HG02588 (cell line): ENCODE measurements around the gene DDIT4L.
A peak's percentile ranks its signal among the peaks of the same experiment; 100 is the strongest.
"Not testable (repeated sequence)": the region's sequence is repeated elsewhere in the genome, so short reads cannot be mapped to it uniquely, and the experiment has no call there.

ENCODE experiments used
- ATAC-seq: cut with Tn5 transposase; IDR thresholded peaks from one replicate; pipeline ENCODE4 v1.9.1; 2021; ENCODE audit warnings: mild to moderate bottlenecking, moderate library complexity; ENCODE audit not compliant: unreplicated experiment

DDIT4L gene, protein sequence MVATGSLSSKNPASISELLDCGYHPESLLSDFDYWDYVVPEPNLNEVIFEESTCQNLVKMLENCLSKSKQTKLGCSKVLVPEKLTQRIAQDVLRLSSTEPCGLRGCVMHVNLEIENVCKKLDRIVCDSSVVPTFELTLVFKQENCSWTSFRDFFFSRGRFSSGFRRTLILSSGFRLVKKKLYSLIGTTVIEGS

GRCh38 chr4:100189820-100190642 lies at the start of gene DDIT4L:
Gene DDIT4L, minus strand, starts transcription at chr4:100190468. Its CDS starts 485 bp downstream, at chr4:100189983.
- ATAC-seq = peak; percentile 75

DNA sequence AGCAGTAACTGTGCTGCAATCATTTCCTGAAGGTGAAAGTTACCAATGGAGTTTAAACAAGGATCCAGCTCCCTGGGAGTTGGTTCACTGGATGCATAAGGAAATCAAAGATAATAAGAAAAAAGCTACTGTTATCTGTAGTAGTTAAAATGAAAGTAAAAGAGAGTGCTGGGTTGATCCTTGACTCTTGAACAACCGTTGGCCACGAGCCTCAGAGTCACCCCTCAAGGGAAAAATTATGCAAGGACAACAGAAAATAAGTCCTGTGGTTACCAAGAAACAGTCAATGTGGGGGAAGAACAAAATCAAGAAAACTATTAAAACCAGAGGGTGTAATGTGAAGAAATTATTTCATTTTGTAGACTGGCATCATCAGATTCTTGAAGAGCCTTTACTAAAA lies 49.7 kb upstream of the DDIT4L start:
- ATAC-seq = no peak

DNA sequence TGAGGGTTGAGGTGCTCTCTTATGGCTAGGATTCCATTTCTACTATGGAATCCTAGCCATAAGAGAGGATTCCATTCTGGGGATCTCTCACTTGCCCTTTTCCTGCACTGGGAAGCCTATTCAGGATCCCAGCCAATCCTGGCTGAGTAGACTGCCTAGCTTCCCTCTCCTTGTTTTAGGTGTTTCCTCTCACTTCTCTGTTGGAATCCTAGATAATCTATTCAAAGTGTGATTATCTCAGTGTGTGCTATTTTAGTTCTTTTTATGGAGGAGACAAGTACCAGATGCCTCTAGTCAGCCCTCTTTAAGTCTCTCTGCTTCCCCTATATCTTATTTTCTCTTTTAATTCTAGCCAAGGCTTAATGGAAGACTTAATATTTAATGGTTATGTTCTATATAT lies 34.5 kb upstream of the DDIT4L start:
- ATAC-seq = no peak

DNA sequence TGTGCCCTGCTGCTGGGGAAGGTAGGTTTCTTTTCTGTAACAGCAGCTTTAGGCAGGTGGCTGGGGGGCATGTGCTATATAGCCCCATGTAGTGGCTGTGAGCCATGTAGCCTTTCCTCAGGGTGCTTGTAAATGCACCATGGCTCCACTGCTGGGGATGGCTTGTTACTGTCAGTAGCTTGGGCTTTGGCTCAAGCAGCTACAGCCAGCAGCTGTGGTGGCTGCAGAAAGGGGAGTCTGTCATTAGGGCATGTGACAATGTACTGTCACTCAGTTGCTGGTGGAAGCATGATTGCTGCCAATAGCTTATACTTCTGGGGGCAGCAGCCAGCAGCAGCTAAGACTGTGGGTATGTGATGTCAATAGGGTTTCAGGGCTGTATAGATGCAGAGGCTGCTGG lies 33.9 kb upstream of the DDIT4L start:
- no peak for ATAC-seq

DNA sequence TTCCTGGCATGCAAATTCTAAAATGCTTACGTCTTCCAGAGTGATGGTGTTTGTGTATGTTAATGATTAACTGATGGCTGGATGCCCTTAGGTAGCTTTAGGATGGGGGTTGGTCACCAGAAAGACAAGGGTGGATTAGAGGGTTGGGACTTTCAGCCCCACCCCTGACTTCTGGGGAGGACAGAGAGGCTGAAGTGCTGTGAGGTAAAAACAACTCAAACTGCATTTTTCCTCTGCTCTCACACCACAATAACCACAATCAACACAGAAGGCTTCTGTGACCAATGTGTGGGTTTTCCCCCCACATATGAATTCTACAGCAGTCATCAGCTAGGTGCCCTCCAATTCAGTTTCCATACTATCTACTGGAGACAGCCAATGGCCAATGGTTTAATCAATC lies 18.7 kb upstream of the DDIT4L start:
- ATAC-seq = peak; percentile 97

DNA sequence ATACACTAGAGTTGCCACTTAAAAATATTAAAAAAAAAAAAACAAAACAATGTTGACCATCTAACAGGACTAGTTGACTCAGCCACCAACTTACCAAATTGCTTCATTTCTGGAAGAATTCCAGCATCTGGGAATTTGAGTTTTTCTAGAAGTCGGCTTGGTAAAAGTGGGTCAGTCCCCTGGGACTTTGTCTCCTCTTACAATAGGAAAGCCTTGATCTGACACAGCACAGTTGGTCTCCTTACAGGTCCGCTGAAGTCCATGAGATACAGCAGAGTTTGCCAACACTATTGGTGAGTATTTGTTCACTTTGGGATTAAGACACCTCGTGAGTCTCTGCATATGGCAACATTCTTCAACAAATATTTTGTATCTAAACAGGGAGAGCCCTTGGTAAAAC lies 18.2 kb upstream of the DDIT4L start:
- ATAC-seq = peak; percentile 12

GRCh38 chr4:100206850-100207249 lies 16.6 kb upstream of the DDIT4L start:
- no peak for ATAC-seq

- ATAC-seq = no peak
These were observed 7.8 kb upstream of the DDIT4L start for GRCh38 chr4:100198061-100198460.

GRCh38 chr4:100196388-100197071 lies 6.3 kb upstream of the DDIT4L start:
- not testable (repeated sequence) for ATAC-seq

DNA sequence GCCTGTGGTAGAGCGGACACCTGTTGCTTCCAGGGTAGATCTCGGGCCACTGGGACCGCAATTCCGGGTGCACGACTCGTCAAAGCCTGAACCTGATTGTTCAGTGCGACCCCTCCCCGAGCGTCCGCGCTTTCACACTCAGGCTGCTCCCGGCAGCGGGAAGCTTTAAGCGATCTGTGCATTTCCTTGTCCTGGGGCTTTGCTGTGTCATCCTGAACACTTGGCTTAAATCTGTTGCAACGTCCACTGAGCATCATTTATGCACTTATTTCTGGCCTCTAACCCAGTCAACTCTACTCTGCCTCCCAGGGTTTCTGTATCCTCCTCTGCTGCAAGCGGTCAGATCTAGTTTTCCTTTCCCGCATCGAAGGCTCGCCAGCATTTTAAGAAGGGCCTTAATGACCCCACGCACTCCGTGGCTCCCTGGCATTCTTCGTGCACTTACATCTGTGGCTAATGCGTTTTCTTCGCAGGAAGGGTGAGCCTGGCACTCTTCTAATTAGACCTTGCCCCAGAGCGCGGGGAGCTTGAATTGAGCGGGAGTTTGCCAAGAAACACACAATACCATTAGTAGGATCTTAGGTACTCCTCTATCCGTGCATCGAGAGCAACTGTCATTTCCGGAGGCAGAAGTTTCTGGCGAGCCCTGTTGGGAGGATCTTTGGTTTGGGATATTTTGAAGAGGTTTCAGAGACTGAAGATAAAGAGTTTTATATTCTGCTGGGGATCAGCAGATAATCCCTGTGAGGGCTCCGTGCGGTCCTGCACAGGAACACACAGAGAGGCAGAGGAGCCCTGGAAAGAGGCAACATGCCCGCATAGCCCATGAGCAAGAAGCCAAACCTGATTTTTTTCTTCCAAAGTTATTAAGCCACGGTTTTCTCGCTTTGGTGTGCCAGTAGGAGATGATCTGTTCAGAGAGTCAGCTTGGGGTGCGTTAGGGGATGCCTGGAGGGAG lies 654 bp upstream of the DDIT4L start:
- ATAC-seq = peak; percentile 19

GRCh38 chr4:100188829-100189228 lies 1.4 kb downstream of the DDIT4L start:
- ATAC-seq = no peak

- no peak for ATAC-seq
These were observed 2.5 kb downstream of the DDIT4L start for GRCh38 chr4:100187781-100188180.

DNA sequence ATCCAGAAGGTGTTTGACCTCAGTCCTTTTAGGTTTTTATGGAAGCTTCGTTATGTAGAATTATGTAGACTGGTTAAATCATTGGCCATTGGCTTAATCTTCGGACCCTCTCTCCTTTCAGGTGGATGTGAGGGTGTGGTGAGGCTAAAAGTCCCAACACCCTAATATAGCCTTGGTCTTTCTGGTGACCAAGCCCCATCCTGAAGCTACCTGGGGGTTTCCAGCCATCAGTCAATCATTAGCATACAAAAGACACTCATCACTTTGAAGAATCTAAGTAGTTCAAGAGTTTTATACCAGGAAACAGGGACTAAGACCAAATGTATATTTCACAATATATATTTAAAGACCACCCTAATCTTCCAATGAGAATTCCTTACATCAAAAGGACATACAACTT lies 5.5 kb downstream of the DDIT4L start:
- no peak for ATAC-seq

- ATAC-seq = no peak
These were observed 12.4 kb downstream of the DDIT4L start for GRCh38 chr4:100177855-100178254.

- ATAC-seq = no peak
These were observed 13.1 kb downstream of the DDIT4L start for GRCh38 chr4:100177126-100177525.

- no peak for ATAC-seq
These were observed 14.4 kb downstream of the DDIT4L start for GRCh38 chr4:100175858-100176257.

- no peak for ATAC-seq
These were observed 15.3 kb downstream of the DDIT4L start for GRCh38 chr4:100174985-100175383.

DNA sequence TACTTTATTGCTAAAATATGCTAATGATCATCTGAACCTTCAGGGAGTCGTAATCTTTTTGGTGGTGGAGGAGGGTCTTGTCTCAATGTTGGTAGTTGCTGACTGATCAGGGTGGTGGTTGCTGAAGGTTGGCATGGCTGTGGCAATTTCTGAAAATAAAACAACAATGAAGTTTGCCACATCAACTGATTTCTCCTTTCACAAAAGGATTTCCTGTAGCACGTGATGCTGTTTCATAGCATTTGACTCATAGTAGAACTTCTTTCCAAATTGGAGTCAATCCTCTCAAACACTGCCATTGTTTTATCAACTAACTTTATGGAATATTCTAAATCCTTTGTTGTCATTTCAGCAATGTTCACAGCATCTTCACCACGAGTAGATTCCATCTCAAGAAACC lies 19.3 kb downstream of the DDIT4L start:
- no peak for ATAC-seq

GRCh38 chr4:100169491-100170485 lies 20.5 kb downstream of the DDIT4L start:
- ATAC-seq = no peak

DNA sequence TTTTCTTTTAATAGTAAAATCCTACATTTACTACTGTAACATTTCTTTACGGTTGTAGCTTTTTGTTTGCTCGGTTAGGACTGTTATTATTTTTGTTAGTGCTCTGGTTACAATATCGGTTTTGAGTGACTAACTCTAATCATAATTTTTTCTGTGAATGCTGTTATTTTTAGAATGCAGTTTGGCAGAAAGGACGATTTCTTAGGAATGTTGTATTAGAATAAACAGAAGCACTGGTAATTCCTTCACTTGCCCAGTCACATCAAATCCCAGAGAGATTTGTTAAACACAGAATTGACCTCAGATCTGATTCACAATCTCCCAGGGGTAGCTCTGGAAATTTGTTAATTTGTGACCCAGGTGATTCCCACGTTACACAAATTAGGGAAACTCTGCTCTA lies 21.7 kb downstream of the DDIT4L start:
- ATAC-seq = no peak
